Cerebellar cortex (tissue), 1 donor: ENCODE measurements around the gene WWTR1.

Experiments
- DNase-seq: peaks from one replicate; pipeline ENCODE4 v3.0.0-alpha.2; 2015; ENCODE audit warnings: low spot score

The WWTR1 gene

GRCh38 chr3:149495581-149496125, 162.2 kb downstream of the WWTR1 start:
- DNase-seq = no peak

DNA sequence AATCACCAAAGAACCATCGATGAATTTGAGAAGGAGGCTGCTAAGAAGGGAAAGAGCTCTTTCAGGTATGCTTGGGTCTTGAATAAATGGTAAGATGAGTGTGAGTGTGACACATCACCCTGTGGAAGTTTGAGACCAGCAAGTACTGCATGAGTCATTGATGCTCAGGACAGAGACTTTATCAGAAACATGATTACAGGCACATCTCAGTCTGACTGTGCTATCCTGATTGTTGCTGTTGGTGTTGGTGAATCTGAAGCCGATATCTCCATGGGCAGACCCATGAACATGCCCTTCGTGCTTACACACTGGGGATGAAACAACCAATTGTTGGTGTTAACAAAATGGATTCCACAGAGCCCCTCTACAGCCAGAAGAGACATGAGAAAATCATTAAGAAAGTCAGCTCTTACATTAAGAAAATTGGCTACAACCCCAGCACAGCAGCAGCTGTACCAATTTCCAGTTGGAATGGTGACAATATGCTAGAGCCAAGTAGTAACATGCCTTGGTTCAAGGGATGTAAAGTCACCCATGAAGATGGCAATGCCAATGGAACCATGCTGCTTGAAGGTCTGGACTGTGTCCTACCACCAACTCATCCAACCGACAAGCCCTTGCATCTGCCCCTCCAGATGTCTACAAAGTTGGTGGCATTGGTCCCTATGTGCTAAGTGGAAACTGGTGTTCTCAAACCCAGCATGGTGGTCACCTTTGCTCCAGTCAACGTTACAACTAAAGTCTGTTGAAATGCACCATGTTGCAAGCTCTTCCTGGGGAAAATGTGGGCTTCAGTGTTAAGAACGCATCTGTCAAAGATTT, 162.9 kb downstream of the WWTR1 start:
- no peak for DNase-seq

DNA sequence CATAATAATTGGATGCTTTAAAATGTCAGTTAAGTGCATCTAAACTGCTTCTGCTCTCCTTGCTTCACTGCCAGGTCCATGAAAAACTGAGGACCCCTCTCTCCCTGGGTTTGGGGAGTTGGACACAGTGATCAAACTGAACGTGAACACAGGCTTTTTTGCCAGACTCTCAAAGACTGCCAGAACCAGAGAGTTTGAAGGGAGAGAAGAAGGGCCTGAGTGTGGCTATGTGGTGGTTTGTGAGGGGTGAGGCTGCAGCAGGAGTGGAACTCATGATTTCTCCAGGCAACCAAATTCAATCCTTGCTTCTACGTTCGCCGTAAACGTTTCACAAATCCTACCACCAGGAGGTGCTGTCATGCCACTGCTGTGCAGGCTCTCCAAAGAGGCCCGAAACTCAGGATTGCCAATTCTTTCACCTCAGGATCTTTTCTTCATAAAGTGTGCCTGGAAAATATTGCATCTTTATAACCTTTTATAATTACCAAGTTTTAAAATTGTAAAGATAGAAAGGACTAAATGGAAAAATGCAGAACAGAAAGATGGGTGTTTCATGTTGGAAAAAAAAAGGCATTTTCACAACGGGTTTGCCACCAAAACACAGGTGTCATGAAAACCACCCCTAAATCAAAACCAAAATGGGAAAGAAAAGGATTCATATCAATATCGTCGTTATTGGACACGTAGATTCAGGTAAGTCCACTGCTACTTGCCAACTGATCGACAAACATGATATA, 163.6 kb downstream of the WWTR1 start:
- peak; percentile 58 for DNase-seq

DNA sequence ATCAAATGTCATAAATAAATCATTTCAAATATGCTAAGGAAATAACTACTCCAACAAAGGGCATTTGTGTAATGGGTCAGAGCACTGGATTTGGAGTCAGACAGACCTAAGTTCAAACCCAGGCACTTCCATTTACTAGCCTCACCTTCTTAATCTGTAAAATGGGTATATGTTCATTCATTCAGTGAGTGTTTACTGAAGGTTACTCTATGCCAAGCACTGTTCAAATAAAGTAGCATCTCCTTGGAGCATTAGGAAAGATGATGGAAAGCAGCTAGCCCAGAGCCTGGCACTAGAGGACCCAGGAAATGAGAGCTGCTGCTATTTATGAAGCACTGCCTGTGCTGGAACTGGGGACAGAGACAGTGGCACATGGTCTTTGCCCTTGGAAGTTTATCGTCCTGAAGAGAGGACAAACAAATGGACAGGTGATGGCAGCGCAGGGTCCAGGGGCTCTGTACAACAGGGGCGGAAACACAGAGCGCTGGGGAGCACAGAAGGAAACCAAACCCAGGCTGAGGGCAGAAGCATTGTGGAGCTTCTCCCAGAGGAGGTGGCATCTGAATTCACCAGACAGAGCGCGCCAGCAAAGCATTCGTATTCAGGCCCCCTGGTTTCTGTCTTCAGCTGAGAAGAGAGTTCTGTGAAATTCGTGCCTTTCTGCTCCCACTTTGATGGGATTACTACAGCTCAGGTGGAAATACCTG, 164.4 kb downstream of the WWTR1 start:
- no peak for DNase-seq

DNA sequence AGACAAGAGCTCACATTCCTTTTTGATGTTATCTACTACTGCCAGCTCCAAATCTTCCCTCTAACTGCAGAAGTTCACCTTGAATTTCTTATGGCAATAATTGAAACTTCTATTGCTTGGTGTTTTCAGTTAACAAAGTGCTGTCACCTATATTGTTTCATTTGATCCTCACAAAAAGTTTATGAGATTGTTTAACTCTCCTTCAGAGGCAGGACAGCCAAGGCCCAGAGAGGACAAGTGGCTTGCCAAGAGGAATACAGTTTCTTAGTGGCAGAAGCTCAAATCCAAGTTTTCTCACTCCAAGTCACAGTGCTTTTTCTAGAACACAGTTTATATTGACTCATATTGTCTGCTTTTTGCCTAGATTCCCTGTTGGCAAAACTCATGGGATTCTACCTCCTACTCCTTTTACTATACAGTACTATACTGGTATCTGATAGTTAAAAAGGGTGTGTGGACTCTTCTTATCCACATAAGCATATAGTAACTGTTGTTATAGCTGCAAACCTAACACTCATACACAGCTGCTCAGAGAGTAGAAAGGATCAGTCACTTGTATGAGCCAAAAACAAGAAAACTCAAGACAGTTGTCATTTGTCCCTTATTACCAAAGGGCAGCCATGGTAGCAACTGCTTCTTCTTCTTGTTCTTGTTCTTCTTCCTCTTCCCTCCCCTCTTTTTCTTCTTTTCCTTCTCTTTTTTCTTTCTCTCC, 167.4 kb downstream of the WWTR1 start:
- DNase-seq = no peak

- peak; percentile 52 for DNase-seq
These were observed 168.7 kb downstream of the WWTR1 start for GRCh38 chr3:149489060-149489690.

GRCh38 chr3:149487598-149488197, 170.1 kb downstream of the WWTR1 start:
- DNase-seq = no peak

GRCh38 chr3:149486726-149487125, 171.1 kb downstream of the WWTR1 start:
- no peak for DNase-seq

DNA sequence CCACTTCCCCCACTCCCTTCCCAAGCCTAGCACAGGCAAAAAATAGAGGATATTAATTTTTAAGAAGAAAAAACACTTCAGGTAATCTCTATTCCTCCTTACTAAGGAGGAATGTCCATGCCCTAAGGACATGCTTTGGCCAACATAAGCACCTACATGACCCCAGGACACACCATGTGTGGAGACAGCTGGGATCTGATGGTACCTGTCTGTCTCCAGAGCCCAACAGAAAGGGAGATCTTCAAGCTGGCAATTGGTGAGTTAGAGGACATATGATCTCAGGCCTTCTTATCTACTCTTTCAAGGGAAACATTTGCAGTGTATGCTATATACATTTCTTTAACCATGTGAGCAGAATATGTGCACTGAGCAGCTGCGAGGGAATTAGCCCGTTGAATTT, 176.3 kb downstream of the WWTR1 start:
- DNase-seq = no peak

DNA sequence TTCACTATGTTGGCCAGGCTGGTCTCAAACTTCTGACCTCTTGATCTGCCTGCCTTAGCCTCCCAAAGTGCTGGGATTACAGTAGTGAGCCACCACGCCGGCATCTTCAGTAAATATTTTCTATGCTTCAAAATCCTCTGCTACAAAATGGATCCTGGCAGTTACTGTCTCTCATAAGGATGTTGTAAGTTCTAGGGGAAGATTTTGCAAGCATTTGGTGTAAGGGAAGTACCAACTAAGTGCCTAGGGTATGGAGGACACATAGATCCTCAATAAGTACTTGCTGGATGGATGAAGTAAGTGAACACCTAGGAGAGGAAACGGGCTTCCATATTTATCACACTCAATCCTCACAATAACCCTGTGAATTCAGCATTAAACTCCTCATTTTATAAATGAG, 176.8 kb downstream of the WWTR1 start:
- no peak for DNase-seq

DNA sequence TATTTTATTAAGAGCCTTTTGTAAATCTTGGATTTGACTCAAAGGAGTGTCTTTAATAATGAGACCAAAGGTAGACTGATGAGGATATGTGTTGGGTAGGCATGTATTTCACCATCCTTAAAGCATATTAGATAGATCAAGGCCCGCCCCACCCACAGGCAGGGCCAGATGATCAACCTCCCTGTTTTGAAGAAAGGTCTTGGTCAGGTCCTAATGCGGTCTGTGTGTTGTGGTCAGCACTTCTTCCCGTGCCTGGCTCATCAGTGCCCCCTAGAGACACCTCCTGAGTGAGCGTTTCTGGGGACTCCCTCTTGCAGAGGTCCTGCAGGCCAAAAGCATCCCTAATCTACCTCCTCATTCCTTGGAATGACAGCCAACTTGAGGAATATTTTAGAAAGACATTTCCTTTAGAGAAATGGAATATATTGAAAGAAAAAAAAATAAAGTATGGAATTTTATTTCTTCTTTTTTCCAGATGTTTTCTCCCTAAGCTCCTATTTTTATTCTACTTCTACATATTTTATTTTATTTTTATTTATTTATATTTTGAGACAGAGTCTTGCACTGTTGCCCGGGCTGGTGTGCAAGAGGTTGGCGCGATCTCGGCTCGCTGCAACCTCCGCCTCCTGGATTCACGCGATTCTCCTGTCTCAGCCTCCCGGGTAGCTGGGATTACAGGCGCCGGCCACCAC, 177.4 kb downstream of the WWTR1 start:
- DNase-seq = peak; percentile 84

DNA sequence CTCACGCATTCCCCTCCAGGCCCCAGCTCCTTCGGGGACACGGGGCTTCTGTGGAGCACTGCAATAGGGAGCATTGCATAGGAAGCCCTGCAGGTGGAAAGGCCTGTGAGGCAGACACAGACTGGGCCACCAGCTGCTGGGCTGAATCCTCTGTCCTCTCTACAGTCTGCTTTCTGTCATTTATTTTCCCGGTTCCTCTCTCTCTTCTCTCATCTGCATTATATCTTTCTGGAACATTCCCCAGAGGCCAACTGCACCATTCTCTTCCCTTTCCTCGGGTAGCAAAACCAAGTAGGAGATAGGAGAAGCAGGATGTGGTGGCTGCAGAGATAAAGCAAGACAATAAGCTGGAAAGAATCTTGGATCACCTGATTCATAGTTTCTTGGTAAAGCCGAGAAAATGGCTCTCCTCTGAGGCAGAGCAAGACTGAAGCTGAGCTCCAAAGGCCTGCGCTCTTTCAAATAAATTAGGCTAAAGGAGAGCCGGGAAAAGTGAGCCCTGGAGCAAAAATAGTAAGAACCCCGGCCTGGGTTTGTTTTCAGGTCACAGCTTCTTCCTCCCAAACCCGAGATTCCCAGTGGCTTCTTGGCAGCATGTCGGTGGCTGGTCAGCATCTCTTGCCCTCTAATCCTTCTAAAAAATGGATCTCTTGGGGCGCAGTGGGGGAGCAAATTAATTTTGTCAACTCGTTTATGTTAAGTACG, 178.1 kb downstream of the WWTR1 start:
- peak; percentile 14 for DNase-seq

DNA sequence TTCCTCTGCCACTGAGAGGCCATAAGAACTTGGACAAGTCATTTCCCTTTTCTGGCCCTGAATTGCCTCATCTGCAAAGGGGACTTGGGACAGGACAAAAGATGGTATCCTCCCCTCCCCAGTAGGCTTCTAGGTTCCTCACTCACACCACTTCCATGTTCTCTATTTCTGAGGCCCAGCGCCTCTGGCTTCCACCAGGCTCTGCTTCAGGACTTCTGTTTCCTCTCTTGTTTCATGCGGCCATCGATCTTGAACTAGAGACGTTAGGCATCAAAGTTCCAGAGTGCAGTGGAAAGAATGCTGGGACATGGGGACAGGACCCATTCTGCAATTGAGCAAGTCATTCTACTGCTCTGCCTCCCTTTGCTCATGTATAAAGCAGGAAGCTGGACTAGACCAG, 181.6 kb downstream of the WWTR1 start:
- DNase-seq = no peak

DNA sequence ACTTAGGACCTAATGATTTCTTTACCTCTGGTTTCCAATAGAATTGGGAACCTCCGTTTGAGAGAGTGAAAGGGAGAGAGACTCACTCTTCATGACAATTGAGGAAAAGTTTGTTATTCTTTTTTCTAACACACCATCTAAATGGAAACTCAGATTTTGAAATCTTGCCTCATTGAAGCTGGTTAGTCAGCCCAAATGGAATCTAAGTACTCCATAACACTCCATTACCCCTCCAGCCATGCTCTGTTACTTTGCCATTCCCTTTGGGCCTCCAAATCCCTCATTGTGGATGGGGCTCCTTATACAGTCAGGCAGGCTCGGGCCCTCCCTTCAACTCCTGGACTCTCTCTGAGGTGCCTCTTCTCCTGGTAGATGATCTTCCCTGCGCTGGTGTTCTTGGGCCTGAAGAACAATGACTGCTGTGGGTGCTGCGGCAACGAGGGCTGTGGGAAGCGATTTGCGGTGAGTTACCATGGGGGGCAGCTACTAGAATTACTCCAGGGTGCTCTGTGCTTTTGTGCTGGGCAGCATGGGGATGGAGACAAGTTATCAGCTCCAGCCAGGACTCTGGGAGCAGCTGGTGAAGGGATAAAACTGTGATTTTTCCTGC, 182.3 kb downstream of the WWTR1 start:
- DNase-seq = no peak

- DNase-seq = no peak
These were observed 183.5 kb downstream of the WWTR1 start, which contains the start of gene TM4SF4 for GRCh38 chr3:149474250-149474817. TM4SF4 (plus strand) TSS chr3:149474697; CDS start chr3:149474878, 181 bp downstream.

- DNase-seq = no peak
These were observed 184.2 kb downstream of the WWTR1 start for GRCh38 chr3:149473357-149474249.

DNA sequence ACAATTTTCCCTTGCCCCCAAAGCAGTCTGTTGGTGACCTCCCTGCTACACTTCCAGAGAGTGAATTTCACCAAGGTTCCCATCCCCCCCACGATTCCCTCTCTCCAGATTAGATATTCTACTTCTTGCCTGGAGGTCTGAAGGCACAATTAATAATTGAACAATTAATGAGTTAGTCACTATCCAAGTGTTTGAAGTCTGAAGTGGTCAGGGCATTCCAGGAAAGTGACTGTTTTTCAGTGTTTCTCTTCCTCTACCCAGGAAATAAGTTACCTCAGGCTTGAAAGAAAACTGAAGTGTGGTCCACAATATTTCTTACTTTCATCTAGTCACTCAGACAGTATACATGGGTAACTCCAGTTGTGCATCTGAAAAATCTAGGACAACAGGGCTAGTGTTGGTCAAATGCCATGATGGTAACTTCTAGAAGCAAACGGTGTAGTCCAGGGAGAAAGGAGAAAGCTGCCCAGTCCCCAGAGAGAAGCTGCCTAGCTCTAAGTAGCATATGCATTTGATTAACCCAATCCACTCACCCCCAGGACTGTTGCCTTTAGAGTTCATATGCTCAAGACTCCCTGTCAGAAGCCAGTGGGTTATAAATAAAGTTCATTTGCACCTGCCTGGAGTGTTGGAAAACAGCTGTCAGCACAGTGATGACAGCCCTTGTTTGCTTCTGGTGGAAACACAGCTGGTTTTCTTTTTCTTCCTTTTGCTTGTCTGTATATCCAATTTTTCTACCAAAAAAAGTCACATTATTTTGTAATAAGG, 185.6 kb downstream of the WWTR1 start:
- no peak for DNase-seq
